IPS-18a (cell line): Measurements from ENCODE around the gene SSBP4.
A peak's percentile ranks its signal among the peaks of the same experiment; 100 is the strongest.
"Not testable (repeated sequence)": the region's sequence is repeated elsewhere in the genome, so short reads cannot be mapped to it uniquely, and the experiment has no call there.

Experiments used
- H3K27ac ChIP-seq: one replicate; pipeline ENCODE4 v1.5.1; 2013; ENCODE audit warnings: low read length
- H3K27me3 ChIP-seq: one replicate; pipeline ENCODE4 v1.6.1; 2013; ENCODE audit warnings: mild to moderate bottlenecking, low read length; ENCODE audit not compliant: control insufficient read depth, insufficient read depth
- H3K36me3 ChIP-seq: one replicate; pipeline ENCODE4 v1.6.1; 2013; ENCODE audit warnings: low read depth, low read length; ENCODE audit not compliant: control insufficient read depth
- H3K4me1 ChIP-seq: one replicate; pipeline ENCODE4 v1.6.1; 2013; ENCODE audit warnings: low read depth, low read length; ENCODE audit not compliant: control insufficient read depth
- H3K4me3 ChIP-seq: one replicate; pipeline ENCODE4 v1.5.1; 2013; ENCODE audit warnings: low read length
- H3K9ac ChIP-seq: one replicate; pipeline ENCODE4 v1.6.1; 2013; ENCODE audit warnings: mild to moderate bottlenecking, low read length, moderate library complexity
- H3K9me3 ChIP-seq: one replicate; pipeline ENCODE4 v1.6.1; 2013; ENCODE audit warnings: low read depth, low read length; ENCODE audit not compliant: control insufficient read depth

The SSBP4 gene

GRCh38 chr19:18397242-18398202 lies 21.7 kb upstream of the SSBP4 start, which contains the start of gene LRRC25:
Gene LRRC25, minus strand, starts transcription at chr19:18397622. Its CDS starts 659 bp downstream, at chr19:18396963.
- Histone ChIP-seq H3K9ac (no peak within 1 kb of the TSS), H3K4me1 (peaks cover 7% of the 10 kb centered on the region), H3K27ac (no peak within 1 kb of the TSS), H3K27me3 (peaks cover 8% of the 10 kb centered on the region), H3K36me3 (no peaks in the 10 kb centered on the region), H3K4me3 (peak within 1 kb of the TSS; percentile 35), H3K9me3 (no peaks in the 10 kb centered on the region)

- H3K9ac ChIP-seq: no peak overlapping the region
- peaks cover 8% of the 10 kb centered on the region for H3K27me3 ChIP-seq
- no peak overlapping the region for H3K27ac ChIP-seq
- H3K4me1 ChIP-seq: peaks cover 7% of the 10 kb centered on the region
- no peaks in the 10 kb centered on the region for H3K36me3 ChIP-seq
- no peak overlapping the region for H3K4me3 ChIP-seq
- no peaks in the 10 kb centered on the region for H3K9me3 ChIP-seq
Observed at GRCh38 chr19:18399008-18399407, 20.2 kb upstream of the SSBP4 start.

- Histone ChIP-seq H3K4me1 (peaks cover 7% of the 10 kb centered on the region), H3K9ac (no peak overlapping the region), H3K27me3 (peaks cover 8% of the 10 kb centered on the region), H3K36me3 (no peaks in the 10 kb centered on the region), H3K27ac (no peak overlapping the region), H3K4me3 (no peak overlapping the region), H3K9me3 (no peaks in the 10 kb centered on the region)
Observed at GRCh38 chr19:18401580-18402112, 17.6 kb upstream of the SSBP4 start.

DNA sequence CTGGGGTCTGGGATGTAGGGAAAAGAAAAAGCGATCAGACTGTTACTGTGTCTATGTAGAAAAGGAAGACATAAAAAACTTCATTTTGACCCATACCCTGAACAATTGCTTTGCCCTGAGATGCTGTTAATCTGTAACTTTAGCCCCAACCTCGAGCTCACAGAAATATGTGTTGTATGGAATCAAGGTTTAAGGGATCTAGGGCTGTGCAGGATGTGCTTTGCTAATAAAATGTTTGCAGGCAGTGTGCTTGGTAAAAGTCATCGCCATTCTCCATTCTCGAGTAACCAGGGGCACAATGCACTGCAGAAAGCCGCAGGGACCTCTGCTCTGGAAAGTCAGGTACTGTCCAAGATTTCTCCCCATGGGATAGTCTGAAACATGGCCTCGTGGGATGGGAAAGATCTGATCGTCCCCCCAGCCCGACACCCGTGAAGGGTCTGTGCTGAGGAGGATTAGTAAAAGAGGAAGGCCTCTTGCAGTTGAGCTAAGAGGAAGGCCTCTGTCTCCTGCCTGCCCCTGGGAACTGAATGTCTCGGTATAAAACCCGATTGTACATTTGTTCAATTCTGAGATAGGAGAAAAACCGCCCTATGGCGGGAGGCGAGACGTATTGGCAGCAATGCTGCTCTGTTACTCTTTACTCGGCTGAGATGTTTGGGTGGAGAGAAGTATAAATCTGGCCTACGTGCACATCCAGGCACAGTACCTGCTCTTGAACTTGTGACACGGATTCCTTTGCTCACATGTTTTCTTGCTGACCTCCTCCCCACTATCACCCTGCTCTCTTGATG lies 16.5 kb upstream of the SSBP4 start:
- not testable (repeated sequence) for H3K36me3 ChIP-seq, H3K9ac ChIP-seq, H3K27me3 ChIP-seq, H3K4me1 ChIP-seq, H3K27ac ChIP-seq, H3K9me3 ChIP-seq, H3K4me3 ChIP-seq

GRCh38 chr19:18405754-18406153 lies 13.4 kb upstream of the SSBP4 start:
- H3K9ac ChIP-seq, H3K27me3 ChIP-seq, H3K27ac ChIP-seq, H3K36me3 ChIP-seq, H3K4me1 ChIP-seq, H3K9me3 ChIP-seq, H3K4me3 ChIP-seq: not testable (repeated sequence)

- H3K9me3 ChIP-seq: no peaks in the 10 kb centered on the region
- no peak overlapping the region for H3K9ac ChIP-seq
- H3K36me3 ChIP-seq: no peaks in the 10 kb centered on the region
- H3K4me3 ChIP-seq: no peak overlapping the region
- no peaks in the 10 kb centered on the region for H3K27me3 ChIP-seq
- H3K4me1 ChIP-seq: no peaks in the 10 kb centered on the region
- H3K27ac ChIP-seq: no peak overlapping the region
Observed at GRCh38 chr19:18406749-18407148, 12.4 kb upstream of the SSBP4 start.

GRCh38 chr19:18408053-18408476 lies 11.1 kb upstream of the SSBP4 start:
- no peak overlapping the region for H3K9ac ChIP-seq
- no peaks in the 10 kb centered on the region for H3K36me3 ChIP-seq
- H3K27me3 ChIP-seq: no peaks in the 10 kb centered on the region
- no peaks in the 10 kb centered on the region for H3K4me1 ChIP-seq
- no peaks in the 10 kb centered on the region for H3K9me3 ChIP-seq
- H3K27ac ChIP-seq: no peak overlapping the region
- no peak overlapping the region for H3K4me3 ChIP-seq

GRCh38 chr19:18412610-18413239 lies 6.5 kb upstream of the SSBP4 start:
- Histone ChIP-seq H3K27ac (no peak overlapping the region), H3K9me3 (no peaks in the 10 kb centered on the region), H3K4me1 (peaks cover 7% of the 10 kb centered on the region), H3K9ac (no peak overlapping the region), H3K36me3 (no peaks in the 10 kb centered on the region), H3K4me3 (no peak overlapping the region), H3K27me3 (peaks cover 15% of the 10 kb centered on the region)

GRCh38 chr19:18414504-18415177 lies 4.6 kb upstream of the SSBP4 start:
- Histone ChIP-seq H3K4me1 (peaks cover 10% of the 10 kb centered on the region), H3K9me3 (no peaks in the 10 kb centered on the region), H3K9ac (no peak overlapping the region), H3K27ac (no peak overlapping the region), H3K36me3 (no peaks in the 10 kb centered on the region), H3K27me3 (peaks cover 28% of the 10 kb centered on the region), H3K4me3 (no peak overlapping the region)

DNA sequence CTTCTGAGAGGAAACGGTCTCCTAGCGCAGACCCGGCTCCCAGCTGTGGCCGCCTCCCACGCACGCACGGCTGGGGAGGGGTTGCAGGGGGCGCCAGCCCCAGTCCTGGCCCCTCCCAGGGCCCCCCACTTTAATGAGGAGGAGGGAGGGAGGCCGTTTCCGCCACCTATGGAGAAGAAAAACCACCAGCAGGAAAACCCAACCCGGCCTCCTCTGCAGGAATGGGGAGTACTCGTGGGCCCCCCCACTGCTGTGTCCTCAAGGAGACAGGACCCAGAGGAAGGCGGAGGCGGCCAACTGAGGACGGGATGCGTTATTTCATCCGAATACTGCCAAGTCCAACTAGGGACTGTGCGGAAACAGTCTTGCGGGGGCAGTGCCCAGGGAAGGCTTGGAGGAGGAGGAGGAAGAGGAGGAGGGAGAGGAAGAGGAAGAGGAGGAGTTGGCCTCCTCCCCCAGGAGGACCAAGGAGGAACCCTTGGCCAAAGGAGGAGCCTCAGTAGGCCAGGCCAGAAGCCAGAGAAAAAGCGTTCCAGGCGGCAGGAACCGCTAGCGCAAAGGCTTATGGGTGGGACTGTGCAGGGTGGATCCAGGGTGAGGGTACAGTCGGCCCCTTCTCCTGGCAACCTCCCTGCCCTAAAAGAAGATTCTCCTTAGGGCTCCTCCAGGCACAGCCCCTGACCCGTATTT lies 3.9 kb upstream of the SSBP4 start:
- H3K4me1 ChIP-seq: peaks cover 10% of the 10 kb centered on the region
- no peak overlapping the region for H3K27ac ChIP-seq
- H3K9ac ChIP-seq: no peak overlapping the region

More for the DNA sequence above, 3.9 kb upstream of the SSBP4 start:
- no peaks in the 10 kb centered on the region for H3K9me3 ChIP-seq
- no peak overlapping the region for H3K4me3 ChIP-seq
- peaks cover 35% of the 10 kb centered on the region for H3K27me3 ChIP-seq
- H3K36me3 ChIP-seq: no peaks in the 10 kb centered on the region
